ENCODE data around the gene USP8.
"Not testable (repeated sequence)": the region's sequence is repeated elsewhere in the genome, so short reads cannot be mapped to it uniquely, and the experiment has no call there.

The USP8 gene

DNA sequence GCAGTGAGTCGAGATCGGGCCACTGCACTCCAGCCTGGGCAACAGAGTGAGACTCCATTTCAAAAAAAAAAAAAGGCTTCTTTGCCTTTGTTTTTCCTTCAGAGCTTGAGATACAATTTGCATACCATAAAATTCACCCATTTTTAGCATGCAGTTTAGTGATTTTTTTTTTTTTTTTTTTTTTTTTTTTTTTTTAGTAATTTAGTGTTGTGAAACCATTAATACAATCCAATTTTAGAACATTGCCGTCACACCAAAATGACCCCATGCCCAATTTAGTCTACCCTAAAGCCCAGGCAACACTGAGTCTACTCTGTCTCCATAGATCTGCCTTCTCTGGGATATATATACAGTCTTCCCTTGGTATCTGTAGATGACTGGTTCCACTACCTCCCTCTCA lies 61.2 kb downstream of the USP8 start:
- no peaks in the 10 kb centered on the region for H3K9me2 ChIP-seq (replicated peaks; ENCODE audit: insufficient read depth, low read length)
- no peak overlapping the region for H3K27ac ChIP-seq (ENCODE audit: low read length)
- H3K27me3 ChIP-seq (replicated peaks; ENCODE audit: insufficient read depth, low read length) = no peaks in the 10 kb centered on the region
- H3K79me2 ChIP-seq (ENCODE audit: low read length) = no peaks in the 10 kb centered on the region
- H3K9ac ChIP-seq (ENCODE audit: low read length) = no peak overlapping the region
- H3K4me1 ChIP-seq (ENCODE audit: low read length) = peaks cover 17% of the 10 kb centered on the region
- H3K4me2 ChIP-seq (ENCODE audit: low read depth, low read length) = no peak overlapping the region
- no peak overlapping the region for H2AFZ ChIP-seq (ENCODE audit: low read length)
- H3K9me3 ChIP-seq (replicated peaks; ENCODE audit: insufficient read depth, low read length) = no peaks in the 10 kb centered on the region
- no peak for TF ChIP-seq EZH2 (optimal IDR thresholded peaks at IDR 0.05; ENCODE audit: low read depth, low read length)
- TF ChIP-seq EZH2phosphoT487 (IDR thresholded peaks at IDR 0.05; ENCODE audit: low read length) = no peak
- TF ChIP-seq, protein P1, sequence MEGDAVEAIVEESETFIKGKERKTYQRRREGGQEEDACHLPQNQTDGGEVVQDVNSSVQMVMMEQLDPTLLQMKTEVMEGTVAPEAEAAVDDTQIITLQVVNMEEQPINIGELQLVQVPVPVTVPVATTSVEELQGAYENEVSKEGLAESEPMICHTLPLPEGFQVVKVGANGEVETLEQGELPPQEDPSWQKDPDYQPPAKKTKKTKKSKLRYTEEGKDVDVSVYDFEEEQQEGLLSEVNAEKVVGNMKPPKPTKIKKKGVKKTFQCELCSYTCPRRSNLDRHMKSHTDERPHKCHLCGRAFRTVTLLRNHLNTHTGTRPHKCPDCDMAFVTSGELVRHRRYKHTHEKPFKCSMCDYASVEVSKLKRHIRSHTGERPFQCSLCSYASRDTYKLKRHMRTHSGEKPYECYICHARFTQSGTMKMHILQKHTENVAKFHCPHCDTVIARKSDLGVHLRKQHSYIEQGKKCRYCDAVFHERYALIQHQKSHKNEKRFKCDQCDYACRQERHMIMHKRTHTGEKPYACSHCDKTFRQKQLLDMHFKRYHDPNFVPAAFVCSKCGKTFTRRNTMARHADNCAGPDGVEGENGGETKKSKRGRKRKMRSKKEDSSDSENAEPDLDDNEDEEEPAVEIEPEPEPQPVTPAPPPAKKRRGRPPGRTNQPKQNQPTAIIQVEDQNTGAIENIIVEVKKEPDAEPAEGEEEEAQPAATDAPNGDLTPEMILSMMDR (IDR thresholded peaks at IDR 0.05; ENCODE audit: low read length) = no peak
- DNase-seq = no peak
- no peaks in the 10 kb centered on the region; the same call in 1 of the 2 replicates for H3K36me3 ChIP-seq (replicated peaks; ENCODE audit: insufficient read depth, low read length)
- peaks cover 8% of the 10 kb centered on the region; the same call in 1 of the 2 replicates for H3F3A ChIP-seq (ENCODE audit: insufficient read depth, low read length)
- H4K20me1 ChIP-seq (ENCODE audit: insufficient read depth, low read length) = no peaks in the 10 kb centered on the region
- H3K4me3 ChIP-seq (ENCODE audit: low read length) = no peak overlapping the region

DNA sequence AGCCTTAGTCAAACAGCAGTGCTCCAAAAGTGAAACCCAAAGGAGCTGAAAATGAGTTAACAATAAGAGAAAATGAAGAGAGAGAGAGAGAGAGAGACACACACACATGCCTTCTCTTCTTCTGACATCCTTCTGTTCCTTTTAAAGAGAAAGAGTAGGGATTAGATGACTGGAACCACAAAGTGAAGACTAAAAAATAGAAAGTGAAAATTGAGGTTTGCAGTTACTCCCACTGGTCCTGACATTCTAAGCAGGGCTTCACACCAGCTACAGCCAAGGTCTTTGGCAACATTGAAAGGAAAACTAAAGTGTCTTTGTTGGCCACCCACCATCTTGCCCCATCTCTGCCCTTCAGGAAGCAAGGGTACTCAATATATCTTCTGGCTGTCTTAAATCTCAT lies 63.1 kb downstream of the USP8 start:
- H3K9me2 ChIP-seq (replicated peaks; ENCODE audit: insufficient read depth, low read length) = no peaks in the 10 kb centered on the region
- peaks cover 4% of the 10 kb centered on the region for H3K36me3 ChIP-seq (replicated peaks; ENCODE audit: insufficient read depth, low read length)
- H3K79me2 ChIP-seq (ENCODE audit: low read length) = no peaks in the 10 kb centered on the region
- no peak for DNase-seq
- TF ChIP-seq, protein P1 (IDR thresholded peaks at IDR 0.05; ENCODE audit: low read length) = no peak
- no peak for TF ChIP-seq EZH2 (optimal IDR thresholded peaks at IDR 0.05; ENCODE audit: low read depth, low read length)
- TF ChIP-seq EZH2phosphoT487 (IDR thresholded peaks at IDR 0.05; ENCODE audit: low read length) = no peak
- H3K9ac ChIP-seq (ENCODE audit: low read length) = no peak overlapping the region
- no peak overlapping the region for H3K27ac ChIP-seq (ENCODE audit: low read length)
- H3K27me3 ChIP-seq (replicated peaks; ENCODE audit: insufficient read depth, low read length) = no peaks in the 10 kb centered on the region
- peaks cover 17% of the 10 kb centered on the region for H3K4me1 ChIP-seq (ENCODE audit: low read length)
- H2AFZ ChIP-seq (ENCODE audit: low read length) = no peak overlapping the region
- H3K4me2 ChIP-seq (ENCODE audit: low read depth, low read length) = no peak overlapping the region
- H4K20me1 ChIP-seq (ENCODE audit: insufficient read depth, low read length) = no peaks in the 10 kb centered on the region
- H3F3A ChIP-seq (ENCODE audit: insufficient read depth, low read length) = peaks cover 8% of the 10 kb centered on the region; the same call in 1 of the 2 replicates
- no peak overlapping the region for H3K4me3 ChIP-seq (ENCODE audit: low read length)
- H3K9me3 ChIP-seq (replicated peaks; ENCODE audit: insufficient read depth, low read length) = no peaks in the 10 kb centered on the region

DNA sequence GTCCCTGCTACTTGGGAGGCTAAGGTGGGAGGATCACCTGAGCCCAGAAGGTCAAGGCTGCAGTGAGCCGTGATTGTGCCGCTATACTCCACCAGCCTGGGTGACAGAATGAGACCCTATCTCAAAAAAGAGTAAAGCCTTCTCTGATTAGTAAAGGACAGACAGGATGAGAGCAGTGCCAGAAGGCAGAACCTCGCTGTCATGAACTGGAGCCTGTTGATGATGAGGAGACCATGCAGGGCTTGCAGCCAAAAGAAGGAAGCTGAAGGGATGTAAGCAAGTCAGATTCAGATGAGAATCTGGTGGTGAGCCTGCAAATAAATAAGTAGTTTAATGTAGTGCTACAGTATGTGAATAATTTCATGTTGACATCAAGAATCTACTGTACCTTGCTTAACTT lies 69.4 kb downstream of the USP8 start:
- Histone ChIP-seq H3K9me2 (replicated peaks; ENCODE audit: insufficient read depth, low read length) (no peaks in the 10 kb centered on the region), H3K36me3 (replicated peaks; ENCODE audit: insufficient read depth, low read length) (peaks cover 12% of the 10 kb centered on the region), H3K27me3 (replicated peaks; ENCODE audit: insufficient read depth, low read length) (no peaks in the 10 kb centered on the region), H3K27ac (ENCODE audit: low read length) (no peak overlapping the region), H3K79me2 (ENCODE audit: low read length) (no peaks in the 10 kb centered on the region), H3K4me2 (ENCODE audit: low read depth, low read length) (no peak overlapping the region), H3K4me3 (ENCODE audit: low read length) (no peak overlapping the region), H3K9me3 (replicated peaks; ENCODE audit: insufficient read depth, low read length) (no peaks in the 10 kb centered on the region), H3K9ac (ENCODE audit: low read length) (no peak overlapping the region), H4K20me1 (ENCODE audit: insufficient read depth, low read length) (no peaks in the 10 kb centered on the region), H3K4me1 (ENCODE audit: low read length) (no peaks in the 10 kb centered on the region), H3F3A (ENCODE audit: insufficient read depth, low read length) (no peaks in the 10 kb centered on the region), H2AFZ (ENCODE audit: low read length) (no peak overlapping the region)
- no peak for DNase-seq
- TF ChIP-seq, protein P1 (IDR thresholded peaks at IDR 0.05; ENCODE audit: low read length) = no peak
- TF ChIP-seq EZH2 (optimal IDR thresholded peaks at IDR 0.05; ENCODE audit: low read depth, low read length) (no peak), EZH2phosphoT487 (IDR thresholded peaks at IDR 0.05; ENCODE audit: low read length) (no peak)

DNA sequence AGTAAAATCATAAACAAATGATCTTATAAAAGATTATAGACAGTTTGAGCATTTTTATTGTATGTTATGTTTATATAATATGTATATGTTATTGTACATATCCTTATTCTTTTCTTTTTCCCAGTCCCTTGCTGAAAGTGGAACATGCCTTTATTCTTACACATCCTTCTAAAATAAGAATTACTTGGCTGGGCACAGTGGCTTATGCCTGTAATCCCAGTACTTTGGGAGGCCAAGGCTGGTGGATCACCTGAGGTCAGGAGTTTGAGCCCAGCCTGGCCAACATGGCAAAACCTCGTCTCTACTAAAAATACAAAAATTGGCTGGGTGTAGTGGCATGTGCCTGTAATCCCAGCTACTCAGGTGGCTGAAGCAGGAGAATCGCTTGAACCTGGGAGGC lies 70.3 kb downstream of the USP8 start:
- H3K9me3 ChIP-seq (replicated peaks; ENCODE audit: insufficient read depth, low read length); H3K27me3 ChIP-seq (replicated peaks; ENCODE audit: insufficient read depth, low read length); H3K4me2 ChIP-seq (ENCODE audit: low read depth, low read length); H3K4me3 ChIP-seq (ENCODE audit: low read length); H3F3A ChIP-seq (ENCODE audit: insufficient read depth, low read length); H2AFZ ChIP-seq (ENCODE audit: low read length); H3K27ac ChIP-seq (ENCODE audit: low read length); H3K4me1 ChIP-seq (ENCODE audit: low read length); H3K79me2 ChIP-seq (ENCODE audit: low read length); H3K9ac ChIP-seq (ENCODE audit: low read length); H3K9me2 ChIP-seq (replicated peaks; ENCODE audit: insufficient read depth, low read length); DNase-seq; H4K20me1 ChIP-seq (ENCODE audit: insufficient read depth, low read length): not testable (repeated sequence)
- H3K36me3 ChIP-seq (replicated peaks; ENCODE audit: insufficient read depth, low read length) = peaks cover 13% of the 10 kb centered on the region
